OCI-LY7 (cell line): ENCODE measurements around the gene TMEM215.
"Not testable (repeated sequence)": the region's sequence is repeated elsewhere in the genome, so short reads cannot be mapped to it uniquely, and the experiment has no call there.

Experiments
- CTCF ChIP-seq: fragments of 200-600 bp; sonication (generic); conservative IDR thresholded peaks from 2 replicates; pipeline ENCODE4 v1.5.1; 2014; ENCODE audit warnings: mild to moderate bottlenecking, antibody characterized with exemption, low read length, moderate library complexity, mixed read lengths
- EZH2phosphoT487 ChIP-seq: fragments of 200-600 bp; sonication (generic); IDR thresholded peaks from 2 replicates; pipeline ENCODE4 v1.6.1; 2018; ENCODE audit warnings: low read depth, borderline replicate concordance, mild to moderate bottlenecking, mixed run types, antibody characterized with exemption, low read length, moderate library complexity, mixed read lengths

- not testable (repeated sequence) for TF ChIP-seq CTCF, EZH2phosphoT487
Observed at GRCh38 chr9:32796015-32796414, 12.7 kb downstream of the TMEM215 start.
